SK-N-MC (cell line): ENCODE data around the gene EEF1A1.

Source experiments
- EZH2 ChIP-seq: fragments of 200-600 bp; sonication (generic); IDR thresholded peaks from one replicate; pipeline ENCODE4 v1.6.1; 2017; ENCODE audit warnings: antibody characterized with exemption
- POLR2AphosphoS5 ChIP-seq: IDR thresholded peaks from 2 replicates; pipeline ENCODE4 v1.6.1; 2012; ENCODE audit warnings: mild to moderate bottlenecking, low read depth, low read length, borderline replicate concordance

DNA sequence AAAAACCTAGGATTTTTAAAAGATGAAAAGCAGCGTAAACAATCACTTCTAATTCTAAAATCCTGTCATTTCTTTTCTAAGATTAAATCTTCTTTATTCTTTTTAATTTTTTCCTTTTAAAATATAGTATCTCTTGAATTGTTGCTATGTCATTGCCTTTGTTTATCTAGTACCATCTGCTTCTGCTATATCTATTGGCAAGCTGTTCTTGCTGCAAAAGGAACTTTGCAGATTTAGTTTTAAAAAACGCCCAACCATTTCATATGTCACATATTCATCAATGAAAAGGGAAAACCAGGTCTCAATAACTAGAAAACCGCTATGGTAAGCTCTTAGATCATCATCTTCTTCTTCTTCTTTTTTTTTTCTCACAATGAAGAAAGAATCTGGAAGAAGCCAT lies 11.5 kb upstream of the EEF1A1 start:
- no peak for TF ChIP-seq EZH2
- TF ChIP-seq POLR2AphosphoS5: no peak
